Measurements from ENCODE around the gene SERPINB8.

GRCh38 chr18:63961435-63961980, 8.4 kb upstream of the SERPINB8 start:
- TF ChIP-seq CTCF (conservative IDR thresholded peaks at IDR 0.05) (no peak), ZFX (IDR thresholded peaks at IDR 0.05) (no peak)
